Brain microvascular endothelial cell (primary cell): ENCODE results near the gene KIF3B.
"Not testable (repeated sequence)": the region's sequence is repeated elsewhere in the genome, so short reads cannot be mapped to it uniquely, and the experiment has no call there.

Source experiments
- DNase-seq: peaks from one replicate; pipeline ENCODE4 v3.0.0-alpha.2; 2020
- H3K27ac ChIP-seq: fragments of 250-450 bp; sonication (Bioruptor Pico); 2 replicates; pipeline ENCODE4 v1.5.1; 2020; ENCODE audit warnings: mild to moderate bottlenecking, moderate library complexity
- H3K27me3 ChIP-seq: fragments of 250-450 bp; sonication (Bioruptor Pico); replicated peaks from 2 replicates; pipeline ENCODE4 v1.5.1; 2020; ENCODE audit warnings: mild to moderate bottlenecking
- H3K36me3 ChIP-seq: fragments of 250-450 bp; sonication (Bioruptor Pico); replicated peaks from 2 replicates; pipeline ENCODE4 v1.5.1; 2020; ENCODE audit warnings: mild to moderate bottlenecking
- H3K4me3 ChIP-seq: 2 replicates; pipeline ENCODE4 v1.5.1; 2011; ENCODE audit warnings: low read depth, mild to moderate bottlenecking, control low read depth, low read length, moderate library complexity
- CTCF ChIP-seq: IDR thresholded peaks from 2 replicates; pipeline ENCODE4 v1.5.1; 2011; ENCODE audit warnings: low read depth, mild to moderate bottlenecking, moderate library complexity, low read length, control low read depth, inconsistent platforms; ENCODE audit errors: missing control alignments
- in situ Hi-C: cut with HindIII; loops from 2 replicates; pipeline ENCODE4 v1.10.0; 2017; ENCODE audit warnings: low sequenced_read_pairs, low pct_ligation_motif_present

Gene KIF3B

DNA sequence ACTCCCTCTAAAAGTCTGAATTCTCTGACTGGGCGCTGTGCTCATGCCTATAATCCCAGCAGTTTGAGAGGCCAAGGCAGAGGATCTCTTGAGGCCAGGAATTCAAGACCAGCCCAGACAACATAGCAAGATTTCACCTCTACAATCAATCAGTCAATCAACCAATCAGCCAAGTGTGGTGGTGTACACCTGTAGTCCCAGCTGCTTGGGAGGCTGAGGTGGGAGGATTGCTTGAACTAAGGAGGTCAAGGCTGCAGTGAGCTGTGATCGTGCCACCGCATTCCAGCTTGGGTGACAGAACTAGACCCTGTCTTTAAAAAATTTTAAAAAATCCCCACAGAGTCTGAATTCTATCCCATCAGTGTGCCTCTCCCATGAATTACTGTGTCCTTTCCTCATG is 37.9 kb downstream of the KIF3B start:
- H3K4me3 ChIP-seq: no peak overlapping the region
- in situ Hi-C loops: no loop called here
- TF ChIP-seq CTCF: no peak
- DNase-seq: no peak
- no peak overlapping the region for H3K27ac ChIP-seq
- no peaks in the 10 kb centered on the region for H3K27me3 ChIP-seq
- peaks cover 10% of the 10 kb centered on the region for H3K36me3 ChIP-seq

DNA sequence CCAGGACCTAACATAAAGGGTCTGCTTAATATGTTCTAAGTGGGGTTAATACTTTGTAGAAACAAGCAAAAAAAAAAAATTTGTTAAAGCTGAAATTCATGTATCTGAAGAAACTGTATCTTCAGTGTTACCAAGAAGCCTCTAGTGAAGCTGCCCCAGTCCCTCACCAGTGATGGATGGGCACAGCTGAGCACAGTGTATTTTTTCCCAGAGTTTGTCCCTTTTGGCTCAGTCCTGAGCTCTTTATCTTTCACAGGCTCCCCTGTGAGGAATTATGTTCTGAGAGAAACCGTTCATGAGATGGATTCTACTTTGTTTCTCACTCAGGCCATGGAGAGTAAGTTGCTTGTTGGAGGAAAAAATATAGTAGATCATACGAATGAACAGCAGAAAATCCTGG is 38.4 kb downstream of the KIF3B start:
- in situ Hi-C loops: no loop called here
- Histone ChIP-seq H3K27me3 (no peaks in the 10 kb centered on the region), H3K36me3 (peaks cover 7% of the 10 kb centered on the region), H3K27ac (no peak overlapping the region), H3K4me3 (no peak overlapping the region)
- TF ChIP-seq CTCF: no peak
- DNase-seq: no peak

DNA sequence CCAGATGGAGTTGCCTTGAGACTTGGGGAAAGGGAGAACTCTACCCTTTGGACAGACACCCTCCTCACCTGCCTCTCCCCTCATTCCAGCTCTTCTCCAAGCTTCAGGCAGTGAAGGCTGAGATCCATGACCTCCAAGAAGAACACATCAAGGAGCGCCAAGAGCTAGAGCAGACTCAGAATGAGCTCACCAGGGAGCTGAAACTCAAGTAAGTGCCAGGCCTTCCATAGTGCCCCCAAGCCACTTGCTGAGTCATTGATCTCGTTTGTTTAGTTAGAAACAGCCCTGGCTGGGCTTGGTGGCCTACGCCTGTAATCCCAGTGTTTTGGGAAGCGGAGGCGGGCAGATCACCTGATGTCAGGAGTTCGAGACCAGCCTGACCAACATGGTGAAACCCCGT is 39.2 kb downstream of the KIF3B start:
- no peak overlapping the region for H3K27ac ChIP-seq
- H3K4me3 ChIP-seq: no peak overlapping the region
- no peaks in the 10 kb centered on the region for H3K27me3 ChIP-seq
- in situ Hi-C loops: no loop called here
- no peak for TF ChIP-seq CTCF
- peak; percentile 5 for DNase-seq
- H3K36me3 ChIP-seq: peaks cover 7% of the 10 kb centered on the region

DNA sequence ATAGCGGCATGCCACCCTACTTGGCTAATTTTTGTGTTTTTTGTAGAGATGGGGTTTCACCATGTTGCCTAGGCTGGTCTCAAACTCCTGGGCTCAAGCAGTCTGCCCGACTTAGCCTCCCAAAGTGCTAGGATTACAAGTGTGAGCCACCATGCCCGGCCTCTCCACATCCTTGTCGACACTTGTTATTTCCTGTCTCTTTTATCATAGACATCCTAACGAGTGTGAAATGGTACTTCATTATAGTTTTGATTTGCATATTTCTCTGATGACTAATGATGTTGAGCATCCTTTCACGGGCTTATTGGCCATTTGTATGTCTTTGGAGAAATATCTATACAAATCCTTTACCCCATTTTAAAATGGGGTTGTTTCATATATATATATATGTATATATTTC is 41.6 kb downstream of the KIF3B start:
- in situ Hi-C loops: no loop called here
- Histone ChIP-seq H3K27ac (no peak overlapping the region), H3K27me3 (no peaks in the 10 kb centered on the region), H3K4me3 (no peak overlapping the region), H3K36me3 (peaks cover 7% of the 10 kb centered on the region)
- DNase-seq: no peak
- no peak for TF ChIP-seq CTCF

DNA sequence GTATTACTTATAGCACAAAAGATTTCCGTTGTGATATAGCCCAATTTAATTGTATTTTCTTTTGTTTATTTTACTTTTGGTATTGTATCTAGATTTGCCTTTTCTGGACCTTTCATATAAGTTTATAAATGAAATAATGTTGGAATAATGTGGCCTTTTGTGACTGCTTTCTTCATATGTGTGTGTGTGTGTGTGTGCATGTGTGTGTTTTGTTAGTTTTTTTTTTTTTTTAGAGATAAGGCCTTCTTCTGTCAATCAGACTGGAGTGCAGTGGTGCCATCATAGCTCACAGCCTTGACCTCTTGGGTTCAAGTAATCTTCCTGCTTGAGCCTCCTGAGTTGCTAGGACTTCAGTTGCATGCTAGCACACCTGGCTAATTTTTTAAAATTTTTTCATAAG is 42.9 kb downstream of the KIF3B start:
- H3K36me3 ChIP-seq: peaks cover 7% of the 10 kb centered on the region
- in situ Hi-C loops: no loop called here
- TF ChIP-seq CTCF: no peak

GRCh38 chr20:32321390-32321789 is 43.9 kb downstream of the KIF3B start:
- Histone ChIP-seq H3K36me3 (peaks cover 7% of the 10 kb centered on the region), H3K27ac (no peak overlapping the region), H3K27me3 (no peaks in the 10 kb centered on the region), H3K4me3 (no peak overlapping the region)
- in situ Hi-C loops: no loop called here
- TF ChIP-seq CTCF: no peak
- DNase-seq: no peak

More for the DNA sequence above, 42.9 kb downstream of the KIF3B start:
- Histone ChIP-seq H3K27ac (no peak overlapping the region), H3K4me3 (no peak overlapping the region), H3K27me3 (no peaks in the 10 kb centered on the region)
- no peak for DNase-seq

- H3K27me3 ChIP-seq, H3K4me3 ChIP-seq, DNase-seq, H3K36me3 ChIP-seq, H3K27ac ChIP-seq, in situ Hi-C loops: not testable (repeated sequence)
Observed at GRCh38 chr20:32322260-32322659, 44.8 kb downstream of the KIF3B start.

DNA sequence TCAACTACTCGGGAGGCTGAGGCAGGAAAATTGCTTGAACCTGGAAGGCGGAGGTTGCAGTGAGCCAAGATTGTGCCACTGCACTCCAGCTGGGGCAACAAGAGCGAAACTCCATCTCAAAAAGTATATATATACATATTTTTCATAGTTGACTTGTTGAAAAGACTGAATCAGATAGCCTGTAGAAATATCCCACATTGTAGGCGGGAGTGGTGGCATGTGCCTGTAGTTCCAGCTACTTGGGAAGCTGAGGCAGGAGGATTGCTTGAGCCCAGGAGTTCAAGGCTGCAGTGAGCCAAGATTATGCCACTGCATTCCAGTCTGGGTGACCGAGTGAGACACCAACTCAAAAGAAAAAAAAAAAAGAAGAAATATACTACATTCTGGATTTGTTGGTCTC is 46.3 kb downstream of the KIF3B start:
- H3K4me3 ChIP-seq, H3K27ac ChIP-seq, H3K27me3 ChIP-seq, H3K36me3 ChIP-seq, DNase-seq, in situ Hi-C loops: not testable (repeated sequence)
